Gastrocnemius medialis (tissue), 4 donors: ENCODE measurements around the gene METAP1D. TPM values are rescaled to one million over a fixed set of nuclear protein-coding genes. Genes with fewer than 3 reads are reported as not detected.
"Not testable (repeated sequence)": the region's sequence is repeated elsewhere in the genome, so short reads cannot be mapped to it uniquely, and the experiment has no call there.

ENCODE experiments used
- ATAC-seq, 2 donors: fragments of 150-250 bp; one replicate each; pipeline ENCODE4 v1.9.1; 2016
- DNase-seq, 2 donors: peaks; one replicate each; pipeline ENCODE4 v3.0.0-alpha.2; 2019
- H3K27ac ChIP-seq, 4 donors: fragments of 200-600 bp; sonication (generic); 1 replicate in 1 of 4; 2 replicates in 3 of 4; pipeline ENCODE4 v1.5.1; 2016 to 2018; ENCODE audit warnings: mild to moderate bottlenecking in 2 of 4, moderate library complexity in 1 of 4
- H3K27me3 ChIP-seq, 3 donors: fragments of 200-600 bp; sonication (generic) in 2 of 3; 1 replicate in 1 of 3; 2 replicates in 2 of 3; pipeline versions ENCODE4 v1.5.1 to v1.6.0; 2016 to 2019; ENCODE audit warnings: mild to moderate bottlenecking in 1 of 3, moderate library complexity in 1 of 3
- H3K36me3 ChIP-seq, 2 donors: fragments of 200-600 bp; sonication (generic) in 1 of 2; one replicate each; pipeline ENCODE4 v1.5.1; 2017 to 2018
- H3K4me1 ChIP-seq, 2 donors: fragments of 200-600 bp; sonication (generic) in 1 of 2; one replicate each; pipeline ENCODE4 v1.5.1; 2016 to 2017; ENCODE audit warnings: mild to moderate bottlenecking in 2 of 2
- H3K4me3 ChIP-seq, 4 donors: fragments of 200-600 bp; sonication (generic) in 3 of 4; 1 replicate in 1 of 4; 2 replicates in 3 of 4; pipeline ENCODE4 v1.5.1; 2016 to 2019; ENCODE audit warnings: mild to moderate bottlenecking in 2 of 4
- H3K9me3 ChIP-seq, 3 donors: fragments of 200-600 bp; sonication (generic) in 2 of 3; 1 replicate in 1 of 3; 2 replicates in 2 of 3; pipeline ENCODE4 v1.5.1; 2016 to 2019
- POLR2A ChIP-seq, 2 donors: fragments of 450-650 bp; IDR thresholded peaks; one replicate each; pipeline ENCODE4 v1.6.1; 2017; ENCODE audit warnings: antibody characterized with exemption in 2 of 2, mild to moderate bottlenecking in 2 of 2, moderate library complexity in 2 of 2
- in situ Hi-C, 4 donors: fragments of 200-750 bp; cut with MboI; loops; one replicate each; pipeline versions ENCODE4 v1.15.0 to v1.8.0; 2017; ENCODE audit warnings: low sequenced_read_pairs in 4 of 4
- intact Hi-C: fragments of 100-400 bp; cut with DNase I; formaldehyde crosslinking; loops from one replicate; pipeline ENCODE4 v1.15.1; 2023; ENCODE audit warnings: low total_unique reads
- total RNA-seq, 4 donors: library from RNA; depleted of rRNA; stranded (reverse); fragments of >200 nt; gene quantifications; one replicate each; pipeline versions ENCODE4 v1.1.0 to v1.2.3, GENCODE V29; 2016
- TF ChIP-seq, protein P1 (sequence below), 5 experiments: fragments of 450-650 bp in 3 of 5; fragments of 200-600 bp in 2 of 5; sonication (generic) in 2 of 5; IDR thresholded peaks in 4 of 5; conservative IDR thresholded peaks in 1 of 5; 1 replicate in 4 of 5; 2 replicates in 1 of 5; pipeline ENCODE4 v1.5.1; 2016 to 2019; ENCODE audit warnings: antibody characterized with exemption in 5 of 5, mild to moderate bottlenecking in 3 of 5, moderate library complexity in 3 of 5

METAP1D gene
- total RNA-seq, 4 donors from 2014 or later, result 4.3 to 14.3 (median 9.7) TPM

DNA sequence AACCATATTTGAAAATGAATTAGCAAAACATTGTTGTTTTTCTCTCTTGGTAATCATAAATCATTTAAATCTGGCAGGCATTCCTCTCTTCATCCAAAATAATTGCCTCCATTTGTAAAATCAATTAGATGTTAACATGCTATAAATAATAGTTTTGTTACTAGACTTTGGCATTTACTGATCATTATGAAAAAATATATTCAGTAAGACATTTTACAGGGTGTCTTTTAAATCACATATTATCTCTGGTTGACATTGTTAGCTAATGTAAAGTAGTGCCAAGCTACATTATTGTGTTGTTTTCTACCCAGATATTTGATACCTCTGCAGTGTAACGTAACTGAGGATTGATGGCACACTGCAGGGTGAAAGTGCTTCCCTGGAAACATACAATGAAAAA, 53.7 kb downstream of the METAP1D start:
- DNase-seq (no peak), ATAC-seq (no peak)
- Histone ChIP-seq H3K27me3 (no peaks in the 10 kb centered on the region), H3K9me3 (no peaks in the 10 kb centered on the region), H3K36me3 (no peaks in the 10 kb centered on the region), H3K4me3 (no peak overlapping the region), H3K4me1 (no peaks in the 10 kb centered on the region), H3K27ac (no peak overlapping the region)
- intact Hi-C loops, result no loop called here
- in situ Hi-C loops, result no loop called here
- TF ChIP-seq, protein P1, sequence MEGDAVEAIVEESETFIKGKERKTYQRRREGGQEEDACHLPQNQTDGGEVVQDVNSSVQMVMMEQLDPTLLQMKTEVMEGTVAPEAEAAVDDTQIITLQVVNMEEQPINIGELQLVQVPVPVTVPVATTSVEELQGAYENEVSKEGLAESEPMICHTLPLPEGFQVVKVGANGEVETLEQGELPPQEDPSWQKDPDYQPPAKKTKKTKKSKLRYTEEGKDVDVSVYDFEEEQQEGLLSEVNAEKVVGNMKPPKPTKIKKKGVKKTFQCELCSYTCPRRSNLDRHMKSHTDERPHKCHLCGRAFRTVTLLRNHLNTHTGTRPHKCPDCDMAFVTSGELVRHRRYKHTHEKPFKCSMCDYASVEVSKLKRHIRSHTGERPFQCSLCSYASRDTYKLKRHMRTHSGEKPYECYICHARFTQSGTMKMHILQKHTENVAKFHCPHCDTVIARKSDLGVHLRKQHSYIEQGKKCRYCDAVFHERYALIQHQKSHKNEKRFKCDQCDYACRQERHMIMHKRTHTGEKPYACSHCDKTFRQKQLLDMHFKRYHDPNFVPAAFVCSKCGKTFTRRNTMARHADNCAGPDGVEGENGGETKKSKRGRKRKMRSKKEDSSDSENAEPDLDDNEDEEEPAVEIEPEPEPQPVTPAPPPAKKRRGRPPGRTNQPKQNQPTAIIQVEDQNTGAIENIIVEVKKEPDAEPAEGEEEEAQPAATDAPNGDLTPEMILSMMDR (IDR thresholded peaks at IDR 0.05 in 4 of 5, conservative IDR thresholded peaks at IDR 0.05 in 1 of 5), result no peak
- TF ChIP-seq POLR2A (IDR thresholded peaks at IDR 0.05), result no peak

DNA sequence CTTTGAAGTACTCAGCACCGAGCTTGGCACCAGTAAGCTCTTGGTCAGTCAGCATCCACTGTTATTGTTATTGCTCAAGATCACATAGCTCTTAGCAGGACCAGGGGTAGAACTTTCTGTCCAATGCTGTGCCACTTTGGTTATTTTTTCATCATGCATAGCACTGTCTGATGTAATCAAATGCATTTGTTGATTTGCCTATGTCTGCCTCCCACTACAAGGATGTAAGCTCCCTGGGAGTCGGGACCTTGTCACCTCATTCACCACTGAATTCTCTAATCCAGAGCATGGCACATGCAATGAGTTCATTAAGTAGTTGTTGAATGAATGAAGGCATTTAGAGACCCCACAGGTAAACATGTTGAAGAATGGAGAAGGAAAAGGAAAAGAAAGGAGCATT, 56.5 kb downstream of the METAP1D start:
- intact Hi-C loops, result no loop called here
- no peak for ATAC-seq

DNA sequence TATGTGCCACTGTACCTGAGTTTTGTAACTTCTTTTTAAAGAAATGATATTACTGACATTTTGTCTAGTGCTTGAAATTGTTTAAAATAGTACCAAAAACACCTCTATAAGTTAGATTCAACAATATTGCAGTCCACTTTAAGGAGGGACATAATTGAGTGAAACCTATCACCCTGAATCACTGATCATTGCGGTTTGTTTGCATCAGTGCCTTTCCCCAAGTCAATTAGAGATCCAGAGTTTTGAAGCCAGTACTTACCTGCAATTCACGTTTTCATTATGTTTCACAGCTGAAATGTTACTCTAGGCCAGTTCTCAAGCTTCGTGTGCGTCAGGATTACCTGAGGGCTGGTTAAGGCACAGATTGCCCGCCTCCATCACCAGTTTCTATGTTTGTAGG, 58.9 kb downstream of the METAP1D start:
- no peak overlapping the region for H3K4me3 ChIP-seq
- H3K27me3 ChIP-seq, result no peaks in the 10 kb centered on the region
- intact Hi-C loops (no loop called here), in situ Hi-C loops (no loop called here)
- no peaks in the 10 kb centered on the region for H3K36me3 ChIP-seq
- TF ChIP-seq, protein P1 (IDR thresholded peaks at IDR 0.05 in 4 of 5, conservative IDR thresholded peaks at IDR 0.05 in 1 of 5), result no peak
- TF ChIP-seq POLR2A (IDR thresholded peaks at IDR 0.05), result no peak
- H3K27ac ChIP-seq, result no peak overlapping the region
- no peaks in the 10 kb centered on the region for H3K9me3 ChIP-seq
- H3K4me1 ChIP-seq, result no peaks in the 10 kb centered on the region
- no peak for ATAC-seq
- DNase-seq, result no peak

More for the DNA sequence above, 56.5 kb downstream of the METAP1D start:
- Histone ChIP-seq H3K4me1 (no peaks in the 10 kb centered on the region), H3K4me3 (no peak overlapping the region), H3K36me3 (no peaks in the 10 kb centered on the region), H3K27ac (no peak overlapping the region), H3K9me3 (no peaks in the 10 kb centered on the region), H3K27me3 (no peaks in the 10 kb centered on the region)
- TF ChIP-seq POLR2A (IDR thresholded peaks at IDR 0.05), result no peak
- TF ChIP-seq, protein P1 (IDR thresholded peaks at IDR 0.05 in 4 of 5, conservative IDR thresholded peaks at IDR 0.05 in 1 of 5), result no peak
- no peak for DNase-seq
- in situ Hi-C loops, result no loop called here

DNA sequence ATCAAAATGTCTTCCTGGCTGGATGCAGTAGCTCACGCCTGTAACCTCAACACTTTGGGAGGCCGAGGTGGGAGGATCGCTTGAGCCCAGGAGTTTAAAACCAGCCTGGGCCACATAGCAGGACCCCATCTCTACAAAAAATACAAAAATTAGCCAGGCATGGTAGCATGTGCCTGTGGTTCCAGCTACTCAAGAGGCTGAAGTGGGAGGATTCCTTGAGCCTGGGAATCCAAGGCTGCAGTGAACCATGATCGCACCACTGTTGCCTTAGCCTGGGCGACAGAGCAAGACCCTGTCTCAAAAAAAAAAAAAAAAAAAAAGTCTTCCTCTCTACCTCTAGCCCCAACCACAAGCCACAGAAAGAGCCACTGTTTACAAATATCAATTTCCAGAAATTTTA, 60.4 kb downstream of the METAP1D start:
- H3K9me3 ChIP-seq, H3K27me3 ChIP-seq, ATAC-seq, H3K4me1 ChIP-seq, intact Hi-C loops, H3K36me3 ChIP-seq, H3K4me3 ChIP-seq, H3K27ac ChIP-seq, DNase-seq, in situ Hi-C loops: not testable (repeated sequence)

DNA sequence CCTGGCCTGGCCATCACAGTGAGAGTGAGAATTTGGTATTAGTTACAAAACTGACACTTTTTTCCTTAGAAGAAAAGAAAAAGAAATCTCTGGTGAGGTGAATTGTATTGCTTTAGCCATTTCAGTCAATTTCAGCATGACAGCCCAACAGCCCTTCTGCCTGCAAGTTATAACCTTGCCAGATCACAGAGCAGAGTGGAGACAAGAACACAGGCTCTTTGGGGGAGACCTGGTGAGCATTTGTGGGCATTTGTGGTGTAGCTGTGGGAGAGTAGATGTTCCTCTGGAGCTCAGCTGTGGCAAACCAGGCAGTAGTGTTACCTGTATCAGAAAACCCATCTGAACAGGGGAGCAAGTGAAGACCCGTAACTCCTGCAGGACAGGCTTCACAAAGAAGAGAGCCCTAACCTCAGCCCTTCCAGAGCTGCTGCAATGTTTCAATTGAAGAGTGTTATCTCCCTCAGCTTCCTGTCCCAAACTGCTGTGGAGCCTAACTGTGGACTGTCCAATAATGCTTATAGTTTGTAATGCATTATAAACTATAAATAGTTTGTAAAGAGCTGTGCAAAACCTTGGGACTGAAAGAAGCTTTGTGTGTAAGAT, 62.8 kb downstream of the METAP1D start:
- DNase-seq (no peak), ATAC-seq (no peak)
- H3K27me3 ChIP-seq, result no peaks in the 10 kb centered on the region
- H3K9me3 ChIP-seq, result no peaks in the 10 kb centered on the region
- in situ Hi-C loops (no loop called here), intact Hi-C loops (no loop called here)
- H3K4me1 ChIP-seq, result no peaks in the 10 kb centered on the region
- H3K4me3 ChIP-seq, result no peak overlapping the region
- no peaks in the 10 kb centered on the region for H3K36me3 ChIP-seq
- TF ChIP-seq, protein P1 (IDR thresholded peaks at IDR 0.05 in 4 of 5, conservative IDR thresholded peaks at IDR 0.05 in 1 of 5), result no peak
- TF ChIP-seq POLR2A (IDR thresholded peaks at IDR 0.05), result no peak
- no peak overlapping the region for H3K27ac ChIP-seq
